Adrenal gland (tissue), 5 donors: ENCODE results near the gene DDX21.

ENCODE experiments used
- POLR2A ChIP-seq, 2 donors: fragments of 450-650 bp; IDR thresholded peaks; one replicate each; pipeline ENCODE4 v1.6.1; 2017; ENCODE audit warnings: antibody characterized with exemption in 2 of 2, mild to moderate bottlenecking in 2 of 2, moderate library complexity in 1 of 2
- TF ChIP-seq, protein P1 (sequence below), 6 experiments: fragments of 450-650 bp in 4 of 6; fragments of 200-600 bp in 2 of 6; sonication (generic) in 1 of 6; IDR thresholded peaks; 1 replicate in 5 of 6; 2 replicates in 1 of 6; pipeline versions ENCODE4 v1.5.1 to v1.8.0; 2016 to 2021; ENCODE audit warnings: antibody characterized with exemption in 6 of 6, mild to moderate bottlenecking in 2 of 6, moderate library complexity in 1 of 6
- donor health status: DM: no; HTN: no; CAD: no.

DNA sequence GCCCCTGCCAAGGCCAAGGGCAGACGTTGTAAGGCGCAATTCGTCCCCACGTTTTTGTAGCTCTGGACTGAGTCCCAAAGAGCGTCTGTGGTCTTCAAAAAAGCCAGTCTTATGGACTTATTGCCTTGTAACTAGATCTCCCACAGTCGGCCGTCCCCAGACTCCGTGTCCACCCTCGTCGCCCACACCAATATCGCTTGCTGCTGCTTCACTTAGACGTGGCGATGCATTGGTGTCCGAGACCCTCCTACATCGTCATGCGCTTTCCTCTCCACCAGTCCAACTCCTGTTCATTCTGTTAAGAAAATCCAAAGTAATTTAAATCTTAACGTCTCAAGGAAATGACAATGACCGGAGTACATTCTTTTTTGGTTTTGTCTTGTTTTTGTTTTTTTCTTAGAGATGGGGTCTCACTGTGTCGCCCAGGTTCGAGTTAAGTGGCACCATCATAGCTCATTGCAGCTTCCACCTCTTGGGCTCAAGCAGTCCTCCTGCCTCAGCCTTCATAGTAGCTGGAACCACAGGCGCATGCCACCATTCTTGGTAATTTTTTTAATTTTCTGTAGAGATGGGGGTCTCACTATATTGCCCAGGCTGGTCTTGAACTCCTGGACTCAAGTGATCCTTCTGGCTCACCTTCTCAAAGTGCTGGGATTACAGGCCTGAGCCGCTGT, 33.5 kb downstream of the DDX21 start:
- TF ChIP-seq, protein P1, sequence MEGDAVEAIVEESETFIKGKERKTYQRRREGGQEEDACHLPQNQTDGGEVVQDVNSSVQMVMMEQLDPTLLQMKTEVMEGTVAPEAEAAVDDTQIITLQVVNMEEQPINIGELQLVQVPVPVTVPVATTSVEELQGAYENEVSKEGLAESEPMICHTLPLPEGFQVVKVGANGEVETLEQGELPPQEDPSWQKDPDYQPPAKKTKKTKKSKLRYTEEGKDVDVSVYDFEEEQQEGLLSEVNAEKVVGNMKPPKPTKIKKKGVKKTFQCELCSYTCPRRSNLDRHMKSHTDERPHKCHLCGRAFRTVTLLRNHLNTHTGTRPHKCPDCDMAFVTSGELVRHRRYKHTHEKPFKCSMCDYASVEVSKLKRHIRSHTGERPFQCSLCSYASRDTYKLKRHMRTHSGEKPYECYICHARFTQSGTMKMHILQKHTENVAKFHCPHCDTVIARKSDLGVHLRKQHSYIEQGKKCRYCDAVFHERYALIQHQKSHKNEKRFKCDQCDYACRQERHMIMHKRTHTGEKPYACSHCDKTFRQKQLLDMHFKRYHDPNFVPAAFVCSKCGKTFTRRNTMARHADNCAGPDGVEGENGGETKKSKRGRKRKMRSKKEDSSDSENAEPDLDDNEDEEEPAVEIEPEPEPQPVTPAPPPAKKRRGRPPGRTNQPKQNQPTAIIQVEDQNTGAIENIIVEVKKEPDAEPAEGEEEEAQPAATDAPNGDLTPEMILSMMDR (IDR thresholded peaks at IDR 0.05): no peak
- no peak for TF ChIP-seq POLR2A (IDR thresholded peaks at IDR 0.05)
